Heart left ventricle (tissue), 16 donors: ENCODE measurements around the gene HOXA1. TPM values are rescaled to one million over a fixed set of nuclear protein-coding genes. Genes with fewer than 3 reads are reported as not detected.

ENCODE experiments used
- ATAC-seq, 4 donors: fragments of 200-7000 bp; cut with Tn5 transposase; one replicate each; pipeline ENCODE4 v1.9.1; 2020 to 2022; ENCODE audit warnings: moderate library complexity in 4 of 4, mild to moderate bottlenecking in 3 of 4, moderate number of reproducible peaks in 1 of 4
- DNase-seq, 5 donors: peaks; one replicate each; pipeline ENCODE4 v3.0.0-alpha.2; 2020
- H3K27ac ChIP-seq, 12 donors: fragments of 200-600 bp; sonication (generic) in 4 of 12; one replicate each; pipeline versions ENCODE4 v1.5.0 to v1.8.0; 2016 to 2022; ENCODE audit warnings: mild to moderate bottlenecking in 2 of 12
- H3K27me3 ChIP-seq, 9 donors: fragments of 200-600 bp; sonication (generic) in 2 of 9; one replicate each; pipeline versions ENCODE4 v1.5.1 to v1.8.0; 2016 to 2022; ENCODE audit warnings: mild to moderate bottlenecking in 3 of 9
- H3K36me3 ChIP-seq, 9 donors: fragments of 200-600 bp; sonication (generic) in 2 of 9; one replicate each; pipeline versions ENCODE4 v1.5.0 to v1.8.0; 2018 to 2022; ENCODE audit warnings: mild to moderate bottlenecking in 2 of 9
- H3K4me1 ChIP-seq, 12 donors: fragments of 200-600 bp; sonication (generic) in 4 of 12; one replicate each; pipeline versions ENCODE4 v1.5.0 to v1.8.0; 2016 to 2022; ENCODE audit warnings: mild to moderate bottlenecking in 3 of 12
- H3K4me3 ChIP-seq, 12 donors: fragments of 200-600 bp; sonication (generic) in 4 of 12; one replicate each; pipeline versions ENCODE4 v1.5.0 to v1.8.0; 2017 to 2022; ENCODE audit warnings: mild to moderate bottlenecking in 9 of 12, moderate library complexity in 4 of 12
- H3K9me3 ChIP-seq, 12 donors: fragments of 200-600 bp; sonication (generic) in 4 of 12; one replicate each; pipeline versions ENCODE4 v1.5.0 to v1.8.0; 2016 to 2022; ENCODE audit warnings: mild to moderate bottlenecking in 1 of 12
- POLR2A ChIP-seq, 2 donors: fragments of 450-650 bp; IDR thresholded peaks; one replicate each; pipeline ENCODE4 v1.6.1; 2017; ENCODE audit warnings: antibody characterized with exemption in 2 of 2, mild to moderate bottlenecking in 2 of 2, moderate library complexity in 2 of 2
- WGBS, 4 donors: extraction: QIAGEN DNeasy Blood & Tissue Kit in 2 of 4; methylation state at CpG; one replicate each; pipeline versions ENCODE4 v1.1.5 to v1.1.7; 2013 to 2018; 5-methylcytosine and 5-hydroxymethylcytosine counted together
- intact Hi-C, 10 donors: fragments of 100-400 bp; cut with DNase I; formaldehyde crosslinking; loops; one replicate each; pipeline versions ENCODE4 v1.11.1 to v1.14.2; 2022
- polyA plus RNA-seq, 2 donors: library from polyadenylated mRNA; stranded (reverse); fragments of 200-250 nt; gene quantifications; one replicate each; pipeline ENCODE4 v1.2.3, GENCODE V29; 2013
- total RNA-seq, 9 donors: library from RNA; depleted of rRNA in 2 of 9; stranded (reverse); fragments of >200 nt in 2 of 9; fragmentation: NEBNext Ultra II Directional in 3 of 9; extraction: Animal tissue kit (Norgen Biotek cat#: 25700) in 3 of 9; gene quantifications; one replicate each; pipeline versions ENCODE4 v1.1.0 to v1.2.4, GENCODE V29; 2016 to 2023
- TF ChIP-seq, protein P1 (sequence below), 12 donors: fragments of 200-600 bp; sonication (generic) in 4 of 12; IDR thresholded peaks; one replicate each; pipeline versions ENCODE4 v1.5.0 to v1.8.0; 2018 to 2022; ENCODE audit warnings: antibody characterized with exemption in 12 of 12, mild to moderate bottlenecking in 5 of 12
- donor health status: ischemic (EF 13 %, LVEDD 7.1; RV severe dilation, severe dysfunction).
- donor health status: healthy with polysubstance abuse.
- donor health status: DM: no; HTN: yes; CAD: no.
- donor health status: DM: no; HTN: no; CAD: no.
- donor health status: ischemic (EF 25% LVEDD 6.9; RV normal size, moderate dysfunction).
- donor health status: ischemic (EF 25% LVEDD 5.7; RV mildly dilated, moderate dysfunction).
- donor health status: healthy.
- donor health status: DM: yes; HTN: yes; CAD: no.
- donor health status: ischemic (EF 35%, LVEDD 5.7; RV mildly dilated, moderate dysfunction).
- donor health status: nonischemic (EF 11% LVEDD 7.7; RV severe dilation, severe dysfunction).
- donor health status: DM: yes; HTN: yes; CAD: no.
- donor health status: PGD.
- donor health status: ischemic (EF 29% LVEDD 5.4; RV normal size, mild dysfunction).
- donor health status: nonischemic (EF 23%, LVEDD 6.1; RV moderate dilation, normal function).

The HOXA1 gene
- total and polyA plus RNA-seq, 11 donors = 0.07 to 0.66 (median 0.36) TPM; not detected in 7

DNA sequence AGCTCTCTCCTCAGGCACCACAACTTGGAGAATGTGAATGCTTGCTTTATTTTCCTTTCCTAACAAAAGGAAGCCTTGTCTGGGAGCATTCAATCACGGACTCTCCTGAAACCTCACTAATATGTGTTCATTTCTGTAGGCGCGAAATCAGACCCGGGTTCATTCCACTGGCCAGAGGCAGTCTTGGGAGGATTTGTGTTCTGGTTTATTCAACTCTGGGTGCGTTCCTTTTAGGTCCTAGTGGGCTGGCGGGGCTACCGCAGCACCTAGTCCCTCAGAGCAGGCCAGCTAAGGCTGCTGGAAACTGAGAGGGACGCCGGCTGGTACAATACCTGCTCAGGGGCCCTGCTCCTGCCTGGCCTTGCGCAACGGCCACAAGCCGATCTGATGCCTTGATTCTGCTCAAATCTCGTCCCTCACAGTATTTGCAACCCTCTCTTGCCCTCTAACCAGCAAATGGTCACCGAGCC is 27.2 kb upstream of the HOXA1 start:
- Histone ChIP-seq H3K36me3 (no peaks in the 10 kb centered on the region), H3K4me1 (peaks cover 0 to 3% (median 0%) of the 10 kb centered on the region in 12 donors), H3K27ac (peak overlapping the region in 6 of 12 donors; percentile 12 to 68 (median 55)), H3K9me3 (no peaks in the 10 kb centered on the region), H3K4me3 (peak overlapping the region in 2 of 12 donors; percentile 30 to 49), H3K27me3 (peaks cover 28 to 99% (median 78%) of the 10 kb centered on the region in 9 donors)
- ATAC-seq = no peak
- DNase-seq = no peak
- intact Hi-C loops = no loop called here
- no peak for TF ChIP-seq POLR2A (IDR thresholded peaks at IDR 0.05)
- TF ChIP-seq, protein P1, sequence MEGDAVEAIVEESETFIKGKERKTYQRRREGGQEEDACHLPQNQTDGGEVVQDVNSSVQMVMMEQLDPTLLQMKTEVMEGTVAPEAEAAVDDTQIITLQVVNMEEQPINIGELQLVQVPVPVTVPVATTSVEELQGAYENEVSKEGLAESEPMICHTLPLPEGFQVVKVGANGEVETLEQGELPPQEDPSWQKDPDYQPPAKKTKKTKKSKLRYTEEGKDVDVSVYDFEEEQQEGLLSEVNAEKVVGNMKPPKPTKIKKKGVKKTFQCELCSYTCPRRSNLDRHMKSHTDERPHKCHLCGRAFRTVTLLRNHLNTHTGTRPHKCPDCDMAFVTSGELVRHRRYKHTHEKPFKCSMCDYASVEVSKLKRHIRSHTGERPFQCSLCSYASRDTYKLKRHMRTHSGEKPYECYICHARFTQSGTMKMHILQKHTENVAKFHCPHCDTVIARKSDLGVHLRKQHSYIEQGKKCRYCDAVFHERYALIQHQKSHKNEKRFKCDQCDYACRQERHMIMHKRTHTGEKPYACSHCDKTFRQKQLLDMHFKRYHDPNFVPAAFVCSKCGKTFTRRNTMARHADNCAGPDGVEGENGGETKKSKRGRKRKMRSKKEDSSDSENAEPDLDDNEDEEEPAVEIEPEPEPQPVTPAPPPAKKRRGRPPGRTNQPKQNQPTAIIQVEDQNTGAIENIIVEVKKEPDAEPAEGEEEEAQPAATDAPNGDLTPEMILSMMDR (IDR thresholded peaks at IDR 0.05) = no peak
- 11 to 45% (median 24%) methylated on average over 13 to 14 of the region's 14 CpGs for WGBS, 4 donors

DNA sequence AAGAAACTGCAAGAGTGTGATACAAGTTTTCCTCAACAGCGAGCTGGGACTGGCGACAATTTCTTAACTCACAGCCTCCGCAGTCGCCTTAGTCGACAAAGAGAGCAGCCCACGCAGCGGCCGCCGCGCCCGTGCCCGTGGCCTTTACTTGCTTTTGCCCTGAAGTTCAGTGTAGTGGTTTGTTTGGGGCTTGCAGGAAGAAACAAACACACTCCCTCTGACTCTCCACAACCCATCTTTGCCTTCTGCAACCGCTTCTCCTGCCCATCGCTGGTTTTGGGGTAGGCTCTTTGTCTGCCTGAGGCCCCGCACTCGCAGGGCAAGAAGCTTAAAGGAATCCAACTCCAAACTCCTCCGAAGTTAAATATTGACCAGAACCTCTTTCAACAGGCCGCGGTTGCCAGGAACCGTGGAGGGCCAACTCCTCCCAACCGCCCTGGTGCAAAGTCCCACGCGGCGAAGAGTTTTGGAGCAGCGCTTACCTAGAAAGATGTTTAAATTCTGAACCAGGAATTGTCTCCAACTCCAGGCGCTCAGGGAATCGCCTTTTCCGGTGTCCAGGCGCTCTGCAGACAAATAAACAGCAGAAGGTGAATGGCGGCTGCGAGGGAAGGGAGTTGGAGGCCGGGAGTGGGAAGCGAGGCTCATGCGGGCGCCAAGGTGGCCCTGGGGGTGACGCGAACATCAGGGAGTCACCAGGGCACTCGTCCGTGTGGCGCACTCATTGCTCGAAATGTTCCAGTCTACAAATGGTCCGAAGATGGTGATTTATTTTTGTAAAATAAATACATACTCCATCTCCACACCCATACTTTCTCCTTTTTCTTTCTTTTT is 26.5 kb upstream of the HOXA1 start:
- Histone ChIP-seq H3K27me3 (peaks cover 34 to 99% (median 82%) of the 10 kb centered on the region in 9 donors), H3K36me3 (no peaks in the 10 kb centered on the region), H3K4me1 (peaks cover 0 to 5% (median 0%) of the 10 kb centered on the region in 12 donors), H3K27ac (peak overlapping the region in 8 of 12 donors; percentile 12 to 68 (median 50)), H3K4me3 (peak overlapping the region in 7 of 12 donors; percentile 2 to 49 (median 32)), H3K9me3 (no peaks in the 10 kb centered on the region)
- DNase-seq = no peak
- intact Hi-C loops = no loop called here
- WGBS, 4 donors = 7 to 28% (median 17%) methylated on average over 42 of the region's 42 CpGs
- ATAC-seq = no peak
- no peak for TF ChIP-seq POLR2A (IDR thresholded peaks at IDR 0.05)
- TF ChIP-seq, protein P1 (IDR thresholded peaks at IDR 0.05) = no peak

DNA sequence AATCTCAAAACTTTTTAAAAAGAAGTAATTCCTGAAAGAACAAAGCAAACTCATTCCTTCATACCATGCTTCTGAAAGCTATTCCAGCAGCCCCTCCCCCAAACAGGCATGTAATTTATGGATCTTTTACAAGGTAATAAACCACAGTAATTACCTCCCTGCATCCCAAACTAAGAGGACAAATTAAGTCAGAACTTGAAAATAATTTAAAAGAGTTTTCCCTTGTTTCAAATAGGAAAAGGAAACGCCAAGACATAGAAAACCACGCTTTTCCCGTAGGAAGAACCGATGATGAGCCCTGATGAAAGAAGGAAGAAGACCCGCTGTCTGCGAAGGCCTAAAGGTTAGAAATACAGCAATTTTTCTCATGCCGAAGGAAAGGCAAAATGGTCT is 25.9 kb upstream of the HOXA1 start:
- TF ChIP-seq, protein P1 (IDR thresholded peaks at IDR 0.05) = no peak
- TF ChIP-seq POLR2A (IDR thresholded peaks at IDR 0.05) = no peak
- H3K9me3 ChIP-seq = no peaks in the 10 kb centered on the region
- H3K36me3 ChIP-seq = no peaks in the 10 kb centered on the region
- H3K4me3 ChIP-seq = peak overlapping the region in 7 of 12 donors; percentile 2 to 49 (median 32)
- ATAC-seq (no peak), DNase-seq (no peak)
- H3K27ac ChIP-seq = peak overlapping the region in 6 of 12 donors; percentile 45 to 68 (median 57)
- peaks cover 34 to 99% (median 80%) of the 10 kb centered on the region in 9 donors for H3K27me3 ChIP-seq
- peaks cover 0 to 7% (median 0%) of the 10 kb centered on the region in 12 donors for H3K4me1 ChIP-seq
- WGBS, 4 donors = 26 to 34% (median 29%) methylated on average over 7 of the region's 7 CpGs
- intact Hi-C loops = no loop called here

DNA sequence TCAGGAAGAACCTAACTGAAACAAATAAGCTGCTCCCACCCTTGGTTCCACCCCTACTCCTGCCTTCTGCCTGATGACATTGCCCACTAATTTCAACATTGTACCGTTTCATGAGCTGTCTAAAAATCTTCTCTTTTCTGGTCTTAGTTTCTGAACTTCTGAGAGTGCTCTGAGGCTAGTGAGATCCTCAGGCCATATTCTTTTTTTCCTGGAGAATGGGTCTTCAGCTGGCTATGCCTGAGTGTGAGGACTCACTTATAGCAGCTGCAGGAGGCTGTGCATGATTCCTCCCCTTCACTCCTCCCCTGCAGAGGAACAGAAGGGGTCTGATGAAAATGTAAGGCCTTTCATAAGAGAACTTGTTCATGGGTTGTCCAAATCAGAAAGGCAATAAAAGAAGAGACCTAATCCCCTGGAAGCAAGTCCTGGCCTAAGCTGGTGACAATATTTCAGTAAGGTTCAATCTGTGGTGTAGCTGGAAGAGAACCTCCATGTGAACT is 23.7 kb upstream of the HOXA1 start:
- Histone ChIP-seq H3K9me3 (no peaks in the 10 kb centered on the region), H3K27me3 (peaks cover 35 to 98% (median 81%) of the 10 kb centered on the region in 9 donors), H3K4me1 (peaks cover 0 to 16% (median 0%) of the 10 kb centered on the region in 12 donors), H3K27ac (peak overlapping the region in 3 of 12 donors; percentile 75 to 93 (median 79)), H3K4me3 (no peak overlapping the region), H3K36me3 (no peaks in the 10 kb centered on the region)
- intact Hi-C loops = no loop called here
- DNase-seq (no peak), ATAC-seq (no peak)
- WGBS, 4 donors = 27 to 40% (median 32%) methylated on average over 1 of the region's 1 CpG
- TF ChIP-seq, protein P1 (IDR thresholded peaks at IDR 0.05) = no peak
- no peak for TF ChIP-seq POLR2A (IDR thresholded peaks at IDR 0.05)
